ENCODE results near the gene LYPD6B. TPM values are rescaled to one million over a fixed set of nuclear protein-coding genes. Genes with fewer than 3 reads are reported as not detected.

The LYPD6B gene
- total RNA-seq, 1 donor from 2014 or later = 1.2 TPM

DNA sequence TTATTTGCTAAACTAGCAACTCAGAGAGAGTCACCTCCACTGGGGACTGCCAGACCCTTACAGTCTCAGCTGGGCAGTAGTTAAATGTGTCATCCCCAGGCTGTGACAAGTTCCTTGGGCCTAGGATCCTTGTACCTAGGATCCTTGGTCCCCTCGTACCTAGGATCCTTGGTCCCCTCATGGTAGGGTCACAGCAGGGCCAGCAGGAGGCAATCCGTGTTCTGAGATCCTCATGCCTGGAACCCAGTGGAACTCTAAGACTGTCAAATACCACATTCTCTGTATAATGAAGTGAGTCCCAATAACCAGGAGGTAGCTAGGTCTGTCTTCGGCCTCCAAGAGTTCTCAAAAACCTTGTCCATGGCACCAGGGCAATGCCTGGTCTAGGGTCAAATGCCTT lies 60.8 kb downstream of the LYPD6B start:
- Mint-ChIP-seq H3K27me3 (ENCODE audit: low read depth) (no peaks in the 10 kb centered on the region), H3K9me3 (ENCODE audit: low read depth) (no peaks in the 10 kb centered on the region)

DNA sequence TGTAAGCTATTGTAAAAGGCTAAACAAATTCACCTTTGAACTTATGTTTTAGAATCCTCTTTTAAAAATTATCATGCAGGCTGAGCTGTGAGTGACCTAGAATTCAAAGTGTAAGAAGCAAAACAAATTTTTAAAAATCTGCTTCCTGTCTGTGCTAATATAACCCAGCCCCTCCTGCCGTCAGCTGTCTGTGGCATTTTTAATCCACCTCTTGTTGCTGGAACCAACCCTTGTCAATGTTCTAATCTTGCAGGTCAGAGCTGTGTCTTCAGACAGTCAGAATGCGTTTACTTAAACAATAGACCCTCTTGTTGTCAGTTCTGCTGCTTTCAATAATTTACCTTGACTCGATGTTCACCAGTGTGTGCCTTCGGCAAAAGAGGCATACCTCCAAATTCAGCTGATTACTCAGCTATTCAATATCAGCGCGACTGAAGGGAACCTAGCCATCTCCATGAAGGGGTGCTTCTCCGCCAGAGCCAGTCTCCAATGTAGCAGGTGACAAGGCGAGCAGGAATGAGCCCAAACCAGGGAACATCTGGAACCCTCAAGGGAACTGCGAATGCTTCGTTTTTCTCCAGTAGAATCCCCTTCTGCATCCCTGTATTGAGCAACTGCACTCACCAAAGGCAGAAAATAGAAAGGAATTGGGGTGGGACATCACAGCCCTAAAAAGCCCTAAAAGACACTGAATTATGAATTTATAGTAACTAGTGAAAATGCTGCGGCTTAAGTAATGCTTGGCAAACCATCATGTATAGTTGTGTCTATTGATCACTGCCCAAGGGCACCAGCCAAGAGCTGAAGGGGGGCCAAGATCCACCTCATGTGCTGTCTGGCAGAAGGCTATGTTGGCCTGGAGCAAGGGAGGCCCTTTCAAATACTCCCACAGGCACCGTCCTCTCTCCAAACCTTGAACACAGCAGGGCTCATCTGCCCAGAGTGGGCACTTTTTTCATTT lies 62.5 kb downstream of the LYPD6B start:
- Mint-ChIP-seq H3K27ac (ENCODE audit: unreplicated experiment) (no peak overlapping the region), H3K4me1 (ENCODE audit: low read depth) (peaks cover 11% of the 10 kb centered on the region), H3K27me3 (ENCODE audit: low read depth) (no peaks in the 10 kb centered on the region), H3K36me3 (ENCODE audit: low read depth) (peaks cover 2% of the 10 kb centered on the region), H3K4me3 (ENCODE audit: unreplicated experiment) (no peak overlapping the region), H3K9me3 (ENCODE audit: low read depth) (peaks cover 7% of the 10 kb centered on the region)
- no peak for DNase-seq (ENCODE audit: low spot score)
- TF ChIP-seq, protein P1, sequence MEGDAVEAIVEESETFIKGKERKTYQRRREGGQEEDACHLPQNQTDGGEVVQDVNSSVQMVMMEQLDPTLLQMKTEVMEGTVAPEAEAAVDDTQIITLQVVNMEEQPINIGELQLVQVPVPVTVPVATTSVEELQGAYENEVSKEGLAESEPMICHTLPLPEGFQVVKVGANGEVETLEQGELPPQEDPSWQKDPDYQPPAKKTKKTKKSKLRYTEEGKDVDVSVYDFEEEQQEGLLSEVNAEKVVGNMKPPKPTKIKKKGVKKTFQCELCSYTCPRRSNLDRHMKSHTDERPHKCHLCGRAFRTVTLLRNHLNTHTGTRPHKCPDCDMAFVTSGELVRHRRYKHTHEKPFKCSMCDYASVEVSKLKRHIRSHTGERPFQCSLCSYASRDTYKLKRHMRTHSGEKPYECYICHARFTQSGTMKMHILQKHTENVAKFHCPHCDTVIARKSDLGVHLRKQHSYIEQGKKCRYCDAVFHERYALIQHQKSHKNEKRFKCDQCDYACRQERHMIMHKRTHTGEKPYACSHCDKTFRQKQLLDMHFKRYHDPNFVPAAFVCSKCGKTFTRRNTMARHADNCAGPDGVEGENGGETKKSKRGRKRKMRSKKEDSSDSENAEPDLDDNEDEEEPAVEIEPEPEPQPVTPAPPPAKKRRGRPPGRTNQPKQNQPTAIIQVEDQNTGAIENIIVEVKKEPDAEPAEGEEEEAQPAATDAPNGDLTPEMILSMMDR (IDR thresholded peaks at IDR 0.05) = no peak

More for the DNA sequence above, 60.8 kb downstream of the LYPD6B start:
- no peak for DNase-seq (ENCODE audit: low spot score)
- H3K4me3 Mint-ChIP-seq (ENCODE audit: unreplicated experiment) = no peak overlapping the region
- H3K36me3 Mint-ChIP-seq (ENCODE audit: low read depth) = no peaks in the 10 kb centered on the region
- no peak overlapping the region for H3K27ac Mint-ChIP-seq (ENCODE audit: unreplicated experiment)
- peaks cover 17% of the 10 kb centered on the region for H3K4me1 Mint-ChIP-seq (ENCODE audit: low read depth)
- TF ChIP-seq, protein P1 (IDR thresholded peaks at IDR 0.05) = no peak

DNA sequence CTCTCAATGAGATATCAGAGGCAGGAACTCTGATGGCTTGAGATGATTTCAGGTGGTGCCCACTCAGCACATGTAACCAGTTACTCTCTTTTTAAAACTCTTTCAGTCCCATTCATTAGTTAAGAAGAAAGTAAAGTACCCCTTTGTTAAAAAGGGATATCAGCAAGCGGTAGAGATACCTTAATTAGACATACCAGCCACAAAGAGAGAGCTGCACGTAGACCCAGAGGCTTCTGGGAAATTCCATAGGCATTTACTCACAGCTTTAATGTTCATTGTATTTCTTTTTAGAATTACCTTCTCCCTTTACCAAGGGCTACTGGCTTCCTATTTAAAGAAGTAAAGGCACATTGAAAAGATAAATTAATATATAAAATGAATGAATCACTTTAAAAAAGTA lies 63.3 kb downstream of the LYPD6B start:
- H3K4me3 Mint-ChIP-seq (ENCODE audit: unreplicated experiment) = no peak overlapping the region
- H3K27me3 Mint-ChIP-seq (ENCODE audit: low read depth) = no peaks in the 10 kb centered on the region
- H3K27ac Mint-ChIP-seq (ENCODE audit: unreplicated experiment) = no peak overlapping the region
- TF ChIP-seq, protein P1 (IDR thresholded peaks at IDR 0.05) = no peak
- H3K4me1 Mint-ChIP-seq (ENCODE audit: low read depth) = peaks cover 11% of the 10 kb centered on the region
- peaks cover 2% of the 10 kb centered on the region for H3K36me3 Mint-ChIP-seq (ENCODE audit: low read depth)
- no peak for DNase-seq (ENCODE audit: low spot score)
- H3K9me3 Mint-ChIP-seq (ENCODE audit: low read depth) = peaks cover 9% of the 10 kb centered on the region

DNA sequence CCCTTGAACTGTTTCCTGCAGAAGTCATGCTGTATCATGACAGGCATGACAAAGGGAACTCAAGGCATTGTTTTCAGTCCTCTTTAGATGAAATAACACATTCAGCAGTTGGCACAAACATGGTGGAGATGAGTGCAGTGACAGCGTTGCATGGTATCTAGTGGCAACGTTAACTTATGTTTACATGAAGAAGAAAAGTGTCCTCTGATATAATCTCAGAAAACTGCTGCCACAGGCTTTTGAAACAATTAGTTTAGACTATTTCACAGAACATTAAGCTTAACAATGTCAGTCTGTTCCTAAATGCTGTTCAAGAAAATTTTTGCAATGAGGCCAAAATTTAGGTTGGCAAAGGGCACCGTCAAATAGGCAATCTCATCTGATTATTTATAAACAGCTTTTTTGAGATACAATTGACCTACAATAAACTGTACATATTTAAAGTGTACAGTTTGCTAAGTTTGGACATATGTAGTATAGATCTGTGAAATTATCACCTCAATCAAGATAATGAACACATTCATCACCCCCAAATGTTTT lies 64.7 kb downstream of the LYPD6B start:
- peaks cover 11% of the 10 kb centered on the region for H3K4me1 Mint-ChIP-seq (ENCODE audit: low read depth)
- no peak for DNase-seq (ENCODE audit: low spot score)
- peaks cover 20% of the 10 kb centered on the region for H3K9me3 Mint-ChIP-seq (ENCODE audit: low read depth)
- H3K27me3 Mint-ChIP-seq (ENCODE audit: low read depth) = no peaks in the 10 kb centered on the region
- no peak overlapping the region for H3K27ac Mint-ChIP-seq (ENCODE audit: unreplicated experiment)
- TF ChIP-seq, protein P1 (IDR thresholded peaks at IDR 0.05) = no peak
- peaks cover 2% of the 10 kb centered on the region for H3K36me3 Mint-ChIP-seq (ENCODE audit: low read depth)
- no peak overlapping the region for H3K4me3 Mint-ChIP-seq (ENCODE audit: unreplicated experiment)

DNA sequence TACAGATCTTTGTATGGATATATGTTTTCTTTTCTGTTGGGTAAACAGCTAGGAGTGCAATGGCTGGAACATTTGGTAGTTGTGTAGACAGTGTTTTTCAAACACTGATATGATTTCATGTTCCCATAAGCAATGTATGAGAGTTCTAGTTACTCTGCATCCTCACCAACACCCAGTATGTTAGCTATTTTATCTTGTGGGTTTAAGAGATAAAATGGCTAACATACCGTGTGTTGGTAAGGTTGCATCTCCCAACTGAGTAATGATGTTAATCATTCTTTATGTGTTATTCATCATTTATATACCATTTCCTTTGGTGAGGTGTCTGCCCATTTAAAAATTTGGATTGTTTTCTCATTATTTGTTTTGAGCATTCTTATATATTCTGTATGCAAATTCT lies 65.7 kb downstream of the LYPD6B start:
- Mint-ChIP-seq H3K4me3 (ENCODE audit: unreplicated experiment) (no peak overlapping the region), H3K27me3 (ENCODE audit: low read depth) (no peaks in the 10 kb centered on the region), H3K9me3 (ENCODE audit: low read depth) (peaks cover 21% of the 10 kb centered on the region), H3K4me1 (ENCODE audit: low read depth) (peaks cover 6% of the 10 kb centered on the region), H3K36me3 (ENCODE audit: low read depth) (peaks cover 2% of the 10 kb centered on the region), H3K27ac (ENCODE audit: unreplicated experiment) (no peak overlapping the region)
- TF ChIP-seq, protein P1 (IDR thresholded peaks at IDR 0.05) = no peak
- DNase-seq (ENCODE audit: low spot score) = no peak
